GM13977 (cell line): Measurements from ENCODE around the gene ADAMTS10.

Experiments
- DNase-seq: peaks from one replicate; pipeline ENCODE4 v3.0.0; 2012; ENCODE audit warnings: low spot score
- CTCF ChIP-seq: IDR thresholded peaks from 2 replicates; pipeline ENCODE4 v1.5.1; 2012; ENCODE audit warnings: mild to moderate bottlenecking, control low read depth; ENCODE audit not compliant: insufficient read depth; ENCODE audit errors: extremely low read depth, missing control alignments
- in situ Hi-C: fragments of 300-500 bp; cut with MboI; formaldehyde crosslinking; loops from one replicate; pipeline ENCODE4 v1.12.0; 2022; ENCODE audit warnings: low sequenced_read_pairs, low pct_unique_long_range_greater_than_20kb, mixed read lengths, inconsistent platforms; ENCODE audit not compliant: unreplicated experiment

The ADAMTS10 gene

GRCh38 chr19:8595651-8596050 is 14.9 kb downstream of the ADAMTS10 start:
- in situ Hi-C loops: no loop called here
- no peak for TF ChIP-seq CTCF
- no peak for DNase-seq

GRCh38 chr19:8593931-8594330 is 16.6 kb downstream of the ADAMTS10 start:
- no peak for DNase-seq
- no peak for TF ChIP-seq CTCF
- in situ Hi-C loops: no loop called here

GRCh38 chr19:8592231-8593009 is 18.1 kb downstream of the ADAMTS10 start:
- no peak for TF ChIP-seq CTCF
- in situ Hi-C loops: no loop called here
- no peak for DNase-seq

GRCh38 chr19:8589177-8589714 is 21.3 kb downstream of the ADAMTS10 start:
- in situ Hi-C loops: no loop called here
- DNase-seq: no peak
- no peak for TF ChIP-seq CTCF

GRCh38 chr19:8585894-8586750 is 24.4 kb downstream of the ADAMTS10 start:
- TF ChIP-seq CTCF: peak; percentile 65
- peak; percentile 70 for DNase-seq
- in situ Hi-C loops: no loop called here

- no peak for DNase-seq
- in situ Hi-C loops: no loop called here
- TF ChIP-seq CTCF: peak; percentile 4
These were observed 25.3 kb downstream of the ADAMTS10 start for GRCh38 chr19:8584965-8585893.
